NCI-H2081 treated with DMSO at 0.1 percent for 48 hours (cell line): ENCODE data around the gene COMMD2.

ENCODE experiments used
- DNase-seq: peaks from one replicate; lab custom pipeline; 2025; lab: John Stamatoyannopoulos, UW

The COMMD2 gene

GRCh38 chr3:149752051-149752787 is at the start of gene COMMD2:
Gene COMMD2, minus strand, starts transcription at chr3:149752489. Its CDS starts 45 bp downstream, at chr3:149752444.
- peak; percentile 81 for DNase-seq

DNA sequence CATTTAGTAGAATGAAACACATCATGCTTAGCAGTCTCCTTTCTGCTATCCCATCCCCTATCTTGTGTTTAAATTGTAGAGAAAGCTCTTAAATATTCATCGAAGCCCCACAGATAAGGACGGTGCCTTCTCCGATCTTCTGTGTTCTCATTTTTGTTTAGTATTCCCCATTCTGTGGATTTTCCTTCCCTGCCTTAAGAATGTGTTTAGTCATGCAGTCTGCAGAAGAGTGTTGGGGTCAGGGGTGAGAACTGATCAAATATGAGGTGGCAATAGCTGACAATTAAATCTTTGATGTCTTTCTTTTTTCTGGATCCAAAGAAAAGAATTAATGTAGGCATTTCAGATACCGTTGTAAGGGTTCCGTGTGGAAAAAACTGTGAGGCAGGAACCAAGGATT is 49.4 kb upstream of the COMMD2 start:
- no peak for DNase-seq

DNA sequence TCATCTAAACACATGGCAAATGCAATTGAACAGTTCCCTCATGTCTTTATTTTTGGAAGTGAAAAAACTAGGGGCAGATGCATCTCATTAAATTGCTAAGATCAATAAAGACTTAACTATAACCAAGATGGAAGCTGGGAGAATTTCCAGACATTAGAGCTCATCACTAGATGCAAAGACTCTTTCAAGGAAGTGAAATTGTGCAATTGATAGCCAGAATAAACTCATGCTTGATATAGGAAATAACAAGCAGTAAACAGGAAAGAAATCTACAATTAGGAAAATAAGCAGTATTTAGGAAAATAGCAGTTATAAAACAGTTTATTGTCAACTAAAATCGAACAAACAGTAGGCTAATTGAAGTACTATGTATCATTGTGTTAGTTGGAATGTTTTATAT is 48.9 kb upstream of the COMMD2 start:
- DNase-seq, result no peak

GRCh38 chr3:149800693-149801092 is 48.4 kb upstream of the COMMD2 start:
- DNase-seq, result no peak

DNA sequence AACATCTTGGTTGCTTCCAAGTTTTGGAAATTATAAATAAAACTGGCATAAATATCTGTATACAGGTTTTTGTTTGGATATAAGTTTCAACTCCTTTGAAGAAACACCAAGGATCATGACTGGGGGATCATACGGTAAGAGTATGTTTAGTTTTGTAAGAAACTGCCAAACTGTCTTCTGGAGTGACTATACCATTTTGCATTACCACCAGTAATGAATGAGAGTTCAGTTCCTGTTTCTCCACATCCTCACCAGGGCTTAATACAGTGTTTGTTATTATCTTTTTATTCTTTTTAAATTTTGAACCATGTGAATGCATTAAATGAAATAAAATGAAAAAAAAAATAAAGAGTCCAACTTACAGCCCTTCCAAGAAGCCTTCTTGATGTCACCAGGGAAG is 43.7 kb upstream of the COMMD2 start:
- DNase-seq, result no peak

GRCh38 chr3:149792452-149793270 is 40.4 kb upstream of the COMMD2 start, which contains the start of gene ANKUB1:
Gene ANKUB1, minus strand, starts transcription at chr3:149792554. Its CDS starts 188 bp downstream, at chr3:149792366.
- DNase-seq, result no peak

- no peak for DNase-seq
Observed at GRCh38 chr3:149790698-149791097, 38.4 kb upstream of the COMMD2 start.

- no peak for DNase-seq
Observed at GRCh38 chr3:149790268-149790667, 38.0 kb upstream of the COMMD2 start.

DNA sequence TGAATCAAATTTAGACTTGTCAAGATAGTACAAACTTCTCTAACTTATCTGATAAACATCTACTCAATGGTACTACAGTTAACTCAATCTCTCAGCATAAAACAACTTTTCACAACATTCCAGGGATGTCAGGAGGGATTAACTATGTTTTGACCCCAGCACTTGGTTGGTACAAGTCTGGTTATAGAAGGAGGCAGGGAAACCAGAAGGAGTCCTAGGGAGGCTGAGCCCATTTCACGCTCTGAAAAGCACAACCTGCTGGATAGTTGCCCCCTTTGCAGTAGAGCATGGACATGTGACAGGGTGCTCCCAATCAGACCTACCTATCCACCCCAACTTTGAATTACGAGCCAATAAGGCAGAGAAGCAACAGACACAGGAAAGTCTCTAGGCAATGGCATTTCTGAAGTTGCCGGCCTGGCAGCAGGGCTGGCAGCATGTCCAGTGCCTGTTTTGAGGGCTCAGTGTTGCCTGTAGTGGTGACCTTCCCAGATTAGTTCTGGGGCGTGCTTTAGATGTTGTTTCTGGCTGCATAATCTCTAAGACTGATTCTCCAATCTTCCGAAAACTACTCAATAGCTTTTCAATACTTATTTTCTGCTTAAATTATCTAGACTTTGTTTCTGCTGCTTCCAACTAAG is 31.9 kb upstream of the COMMD2 start:
- no peak for DNase-seq

GRCh38 chr3:149783576-149783975 is 31.3 kb upstream of the COMMD2 start:
- no peak for DNase-seq

GRCh38 chr3:149781741-149782140 is 29.5 kb upstream of the COMMD2 start:
- no peak for DNase-seq

GRCh38 chr3:149781211-149781610 is 28.9 kb upstream of the COMMD2 start:
- DNase-seq, result no peak

- DNase-seq, result no peak
Observed at GRCh38 chr3:149777414-149778214, 25.3 kb upstream of the COMMD2 start.

- no peak for DNase-seq
Observed at GRCh38 chr3:149776170-149776569, 23.9 kb upstream of the COMMD2 start.

DNA sequence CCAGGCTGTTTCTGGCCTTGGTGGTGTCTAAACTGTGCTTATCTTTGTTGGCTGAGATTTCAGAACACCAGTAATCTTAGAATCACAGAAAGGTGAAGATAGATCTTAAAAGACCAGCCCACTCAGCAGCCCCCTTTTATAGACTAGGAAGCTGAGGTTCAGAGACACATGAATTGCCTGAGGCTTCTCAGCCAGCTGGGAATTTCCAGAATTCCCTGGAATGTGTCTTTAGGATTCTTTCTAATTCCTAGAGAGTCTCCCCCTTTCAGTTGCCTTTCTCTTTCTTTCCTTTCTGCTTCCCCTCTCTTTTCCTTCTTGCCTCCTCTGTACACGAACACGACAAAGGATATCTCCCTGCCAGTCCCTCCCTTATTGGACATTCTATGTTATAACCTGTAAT is 20.6 kb upstream of the COMMD2 start:
- no peak for DNase-seq

DNA sequence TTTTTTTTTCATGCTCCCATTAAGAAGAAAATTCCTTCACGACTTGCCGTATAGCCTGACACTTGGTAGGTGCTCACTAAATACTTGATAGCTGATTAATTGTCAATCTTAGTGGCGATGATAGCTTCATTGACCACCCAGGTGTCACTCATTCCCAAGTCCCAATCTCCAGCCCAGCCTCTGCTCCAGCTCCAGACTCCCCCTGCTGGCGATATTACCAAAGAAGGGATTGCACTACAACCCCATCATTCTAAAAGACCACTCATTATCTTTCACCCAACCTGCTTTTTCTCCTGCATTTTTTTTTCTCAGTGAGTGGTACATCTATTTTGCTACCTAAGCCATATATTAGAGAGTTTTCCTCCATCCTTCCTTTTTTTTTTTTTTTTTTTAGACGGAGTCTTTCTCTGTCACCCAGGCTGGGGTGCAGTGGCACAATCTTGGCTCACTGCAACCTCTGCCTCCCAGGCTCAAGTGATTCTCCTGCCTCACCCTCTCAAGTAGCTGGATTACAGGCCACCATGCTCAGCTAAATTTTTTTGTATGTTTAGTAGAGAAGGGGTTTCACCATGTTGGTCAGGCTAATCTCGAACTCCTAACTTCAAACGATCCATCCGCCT is 19.5 kb upstream of the COMMD2 start:
- no peak for DNase-seq

GRCh38 chr3:149770246-149770645 is 18.0 kb upstream of the COMMD2 start:
- DNase-seq, result no peak

DNA sequence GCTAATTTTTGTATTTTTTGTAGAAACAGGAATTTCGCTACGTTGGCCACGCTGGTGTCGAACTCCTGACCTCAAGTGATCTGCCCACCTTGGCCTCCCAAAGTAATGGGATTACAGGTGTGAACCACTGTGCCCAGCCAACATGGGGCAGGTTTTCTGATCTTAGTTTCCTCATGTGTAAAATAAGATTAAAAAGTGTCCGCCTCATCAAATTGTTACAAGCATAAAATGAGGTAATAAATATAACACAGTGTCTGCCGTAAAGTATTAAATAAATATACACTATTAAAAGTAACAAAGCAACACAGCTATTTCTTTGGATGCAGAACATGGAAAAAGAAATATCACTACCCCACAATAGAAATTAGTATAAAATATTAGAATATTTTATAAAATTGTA is 16.4 kb upstream of the COMMD2 start:
- no peak for DNase-seq

DNA sequence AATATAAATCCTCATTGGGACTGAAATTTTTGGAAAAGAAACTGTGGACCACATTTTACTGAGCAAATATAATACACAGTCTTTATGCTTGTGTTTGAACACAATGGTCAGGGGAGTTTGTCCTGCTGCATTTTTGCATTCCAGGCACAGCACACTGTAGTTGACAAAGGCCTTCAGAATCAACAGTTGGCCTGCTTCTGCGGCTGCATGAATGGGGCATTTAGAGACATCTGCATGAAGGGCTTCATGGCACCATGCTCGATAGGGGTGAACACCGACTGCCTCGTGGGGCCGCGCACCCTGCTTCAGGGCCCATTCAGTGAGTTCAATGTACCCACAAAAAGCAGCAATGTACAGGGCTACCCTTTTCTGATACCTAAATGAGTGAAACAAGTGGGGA is 15.4 kb upstream of the COMMD2 start:
- DNase-seq, result no peak

DNA sequence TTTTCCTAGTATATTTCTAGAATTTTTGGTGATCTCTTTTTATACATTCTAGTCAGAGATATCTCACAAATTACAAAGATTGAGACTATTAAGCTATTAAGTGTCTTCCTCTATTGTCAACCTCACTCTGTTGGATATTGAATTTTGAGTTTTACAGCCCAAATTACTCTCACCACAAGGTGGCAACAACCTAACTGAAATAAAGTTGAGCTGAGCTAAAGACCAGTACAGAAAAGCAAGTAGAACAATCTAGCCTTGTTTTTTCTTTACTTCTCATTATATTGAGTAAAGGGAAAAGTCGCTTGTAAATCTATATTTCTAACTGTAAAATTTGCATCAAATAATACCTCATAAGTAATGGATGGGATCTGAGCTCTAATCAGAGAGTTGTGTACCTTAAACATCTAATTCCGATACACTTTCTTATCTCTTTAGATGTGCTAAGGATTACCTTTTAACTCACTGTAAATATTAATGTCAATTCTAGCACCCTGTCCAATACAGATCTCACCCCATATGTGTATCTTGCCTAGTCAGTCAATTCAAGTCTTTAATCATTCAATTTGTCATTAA is 13.6 kb upstream of the COMMD2 start:
- DNase-seq, result no peak

- no peak for DNase-seq
Observed at GRCh38 chr3:149764302-149764701, 12.0 kb upstream of the COMMD2 start.
